Neural crest cell (in vitro differentiated cells): ENCODE measurements around the gene SLC10A1. TPM values are rescaled to one million over a fixed set of nuclear protein-coding genes. Genes with fewer than 3 reads are reported as not detected.

Experiments used
- DNase-seq: peaks from one replicate; pipeline ENCODE4 v3.0.0; 2021; ENCODE audit warnings: low read depth, mixed read lengths, low spot score
- H3K27ac Mint-ChIP-seq: one replicate; pipeline ENCODE4 v1.8.0; 2021; ENCODE audit warnings: mild to moderate bottlenecking, mixed read lengths; ENCODE audit not compliant: unreplicated experiment
- H3K27me3 Mint-ChIP-seq: 2 replicates; pipeline ENCODE4 v1.8.0; 2021; ENCODE audit warnings: low read depth, mild to moderate bottlenecking, mixed read lengths
- H3K36me3 Mint-ChIP-seq: 2 replicates; pipeline ENCODE4 v1.8.0; 2021; ENCODE audit warnings: low read depth, mild to moderate bottlenecking, mixed read lengths
- H3K4me1 Mint-ChIP-seq: 2 replicates; pipeline ENCODE4 v1.8.0; 2021; ENCODE audit warnings: mixed read lengths
- H3K4me3 Mint-ChIP-seq: one replicate; pipeline ENCODE4 v1.8.0; 2021; ENCODE audit warnings: mild to moderate bottlenecking, mixed read lengths
- H3K9me3 Mint-ChIP-seq: 2 replicates; pipeline ENCODE4 v1.8.0; 2021; ENCODE audit warnings: mixed read lengths
- CTCF ChIP-seq: fragments of 200-600 bp; sonication (generic); conservative IDR thresholded peaks from 2 replicates; pipeline ENCODE4 v1.5.0; 2021; ENCODE audit warnings: antibody characterized with exemption, mild to moderate bottlenecking
- total RNA-seq: library from RNA; stranded (reverse); gene quantifications from 2 replicates; pipeline ENCODE4 v1.2.1, GENCODE V29; 2021

The SLC10A1 gene
- total RNA-seq, 1 donor from 2014 or later = not detected

GRCh38 chr14:69827560-69827959, 30.5 kb upstream of the SLC10A1 start:
- no peak for DNase-seq
- no peak for TF ChIP-seq CTCF
- peaks cover 23% of the 10 kb centered on the region for H3K9me3 Mint-ChIP-seq
- H3K27ac Mint-ChIP-seq = no peak overlapping the region
- no peaks in the 10 kb centered on the region for H3K27me3 Mint-ChIP-seq
- H3K4me1 Mint-ChIP-seq = no peaks in the 10 kb centered on the region
- no peak overlapping the region for H3K4me3 Mint-ChIP-seq
- H3K36me3 Mint-ChIP-seq = peaks cover 11% of the 10 kb centered on the region

GRCh38 chr14:69822456-69822855, 25.4 kb upstream of the SLC10A1 start:
- Mint-ChIP-seq H3K4me1 (peaks cover 23% of the 10 kb centered on the region), H3K9me3 (peaks cover 14% of the 10 kb centered on the region), H3K27ac (no peak overlapping the region), H3K4me3 (no peak overlapping the region), H3K27me3 (no peaks in the 10 kb centered on the region), H3K36me3 (peaks cover 6% of the 10 kb centered on the region)
- TF ChIP-seq CTCF = no peak
- no peak for DNase-seq

- Mint-ChIP-seq H3K4me3 (no peak overlapping the region), H3K27ac (no peak overlapping the region), H3K36me3 (peaks cover 3% of the 10 kb centered on the region), H3K9me3 (peaks cover 7% of the 10 kb centered on the region), H3K4me1 (peaks cover 23% of the 10 kb centered on the region), H3K27me3 (no peaks in the 10 kb centered on the region)
- no peak for DNase-seq
- TF ChIP-seq CTCF = no peak
Measured at GRCh38 chr14:69820991-69821390, 23.9 kb upstream of the SLC10A1 start.

- Mint-ChIP-seq H3K4me3 (no peak overlapping the region), H3K4me1 (peaks cover 23% of the 10 kb centered on the region), H3K36me3 (no peaks in the 10 kb centered on the region), H3K27me3 (no peaks in the 10 kb centered on the region), H3K9me3 (peaks cover 4% of the 10 kb centered on the region), H3K27ac (peak overlapping the region; percentile 22)
- DNase-seq = no peak
- TF ChIP-seq CTCF = no peak
Measured at GRCh38 chr14:69819607-69820006, 22.6 kb upstream of the SLC10A1 start.

- peak; percentile 84 for DNase-seq
- Mint-ChIP-seq H3K4me3 (no peak overlapping the region), H3K27ac (no peak overlapping the region), H3K36me3 (no peaks in the 10 kb centered on the region), H3K4me1 (peaks cover 23% of the 10 kb centered on the region), H3K27me3 (no peaks in the 10 kb centered on the region), H3K9me3 (peaks cover 4% of the 10 kb centered on the region)
- peak; percentile 90 for TF ChIP-seq CTCF
Measured at GRCh38 chr14:69818758-69819191, 21.7 kb upstream of the SLC10A1 start.

- Mint-ChIP-seq H3K4me1 (peaks cover 43% of the 10 kb centered on the region), H3K9me3 (no peaks in the 10 kb centered on the region), H3K27me3 (no peaks in the 10 kb centered on the region), H3K4me3 (no peak overlapping the region), H3K27ac (no peak overlapping the region), H3K36me3 (no peaks in the 10 kb centered on the region)
- no peak for DNase-seq
- TF ChIP-seq CTCF = no peak
Measured at GRCh38 chr14:69816216-69816615, 19.2 kb upstream of the SLC10A1 start.
